AG10803 (cell line): ENCODE results near the gene EXOSC3.
"Not testable (repeated sequence)": the region's sequence is repeated elsewhere in the genome, so short reads cannot be mapped to it uniquely, and the experiment has no call there.

Experiments
- DNase-seq: peaks from one replicate; pipeline ENCODE4 v3.0.0; 2010; ENCODE audit warnings: low read depth
- H3K4me3 ChIP-seq: 2 replicates; pipeline ENCODE4 v1.5.1; 2011; ENCODE audit warnings: mild to moderate bottlenecking, low read length, control low read depth
- TF ChIP-seq, protein P1 (sequence below): conservative IDR thresholded peaks from 2 replicates; pipeline ENCODE4 v1.5.1; 2011; ENCODE audit warnings: mild to moderate bottlenecking, low read length, control low read depth, inconsistent platforms

The EXOSC3 gene

DNA sequence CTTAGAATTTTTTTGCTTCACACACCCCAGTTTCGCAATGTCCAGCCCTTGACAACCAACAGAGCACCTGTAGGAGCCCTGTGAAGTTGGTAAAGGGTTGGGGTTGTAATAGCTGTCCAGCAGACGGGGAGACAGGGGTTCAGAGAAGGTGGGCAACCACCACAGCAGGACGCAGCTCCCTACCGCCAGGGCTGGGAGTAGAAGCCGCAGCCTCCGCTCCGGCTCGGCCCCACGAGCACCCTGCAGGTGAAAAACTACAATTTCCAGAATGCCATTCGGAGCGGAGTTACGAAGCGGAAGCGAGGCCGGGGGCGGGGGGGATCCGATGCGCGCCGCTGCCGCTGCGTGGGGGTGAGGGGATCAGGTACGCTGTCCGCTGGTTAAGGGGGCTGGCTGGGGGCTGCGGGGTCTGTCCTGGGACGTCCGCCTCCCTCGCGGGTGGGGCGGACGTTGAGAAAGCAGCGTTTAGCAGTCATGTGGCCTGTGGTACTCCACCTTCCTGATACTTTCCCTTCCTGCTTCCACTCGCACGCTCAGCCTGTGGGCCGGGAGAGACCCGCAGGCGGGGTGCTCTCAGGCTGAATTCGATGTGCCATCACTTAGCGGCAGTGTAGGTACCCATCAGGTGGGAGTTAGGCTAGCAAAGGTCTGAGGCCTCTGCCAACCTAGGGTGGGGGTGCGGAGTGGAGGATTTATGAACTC lies 31.2 kb downstream of the EXOSC3 start, which contains the start of gene TRMT10B:
Gene TRMT10B, plus strand, starts transcription at position 317 of the 702 bp plus-strand sequence. CDS start 8,127 bp downstream, outside the sequence.
- DNase-seq: peak; percentile 62
- TF ChIP-seq, protein P1, sequence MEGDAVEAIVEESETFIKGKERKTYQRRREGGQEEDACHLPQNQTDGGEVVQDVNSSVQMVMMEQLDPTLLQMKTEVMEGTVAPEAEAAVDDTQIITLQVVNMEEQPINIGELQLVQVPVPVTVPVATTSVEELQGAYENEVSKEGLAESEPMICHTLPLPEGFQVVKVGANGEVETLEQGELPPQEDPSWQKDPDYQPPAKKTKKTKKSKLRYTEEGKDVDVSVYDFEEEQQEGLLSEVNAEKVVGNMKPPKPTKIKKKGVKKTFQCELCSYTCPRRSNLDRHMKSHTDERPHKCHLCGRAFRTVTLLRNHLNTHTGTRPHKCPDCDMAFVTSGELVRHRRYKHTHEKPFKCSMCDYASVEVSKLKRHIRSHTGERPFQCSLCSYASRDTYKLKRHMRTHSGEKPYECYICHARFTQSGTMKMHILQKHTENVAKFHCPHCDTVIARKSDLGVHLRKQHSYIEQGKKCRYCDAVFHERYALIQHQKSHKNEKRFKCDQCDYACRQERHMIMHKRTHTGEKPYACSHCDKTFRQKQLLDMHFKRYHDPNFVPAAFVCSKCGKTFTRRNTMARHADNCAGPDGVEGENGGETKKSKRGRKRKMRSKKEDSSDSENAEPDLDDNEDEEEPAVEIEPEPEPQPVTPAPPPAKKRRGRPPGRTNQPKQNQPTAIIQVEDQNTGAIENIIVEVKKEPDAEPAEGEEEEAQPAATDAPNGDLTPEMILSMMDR: 0 out of 2 replicates have a peak, but pooled peaks have one; percentile 5
- peak within 1 kb of the TSS; percentile 96 for H3K4me3 ChIP-seq

DNA sequence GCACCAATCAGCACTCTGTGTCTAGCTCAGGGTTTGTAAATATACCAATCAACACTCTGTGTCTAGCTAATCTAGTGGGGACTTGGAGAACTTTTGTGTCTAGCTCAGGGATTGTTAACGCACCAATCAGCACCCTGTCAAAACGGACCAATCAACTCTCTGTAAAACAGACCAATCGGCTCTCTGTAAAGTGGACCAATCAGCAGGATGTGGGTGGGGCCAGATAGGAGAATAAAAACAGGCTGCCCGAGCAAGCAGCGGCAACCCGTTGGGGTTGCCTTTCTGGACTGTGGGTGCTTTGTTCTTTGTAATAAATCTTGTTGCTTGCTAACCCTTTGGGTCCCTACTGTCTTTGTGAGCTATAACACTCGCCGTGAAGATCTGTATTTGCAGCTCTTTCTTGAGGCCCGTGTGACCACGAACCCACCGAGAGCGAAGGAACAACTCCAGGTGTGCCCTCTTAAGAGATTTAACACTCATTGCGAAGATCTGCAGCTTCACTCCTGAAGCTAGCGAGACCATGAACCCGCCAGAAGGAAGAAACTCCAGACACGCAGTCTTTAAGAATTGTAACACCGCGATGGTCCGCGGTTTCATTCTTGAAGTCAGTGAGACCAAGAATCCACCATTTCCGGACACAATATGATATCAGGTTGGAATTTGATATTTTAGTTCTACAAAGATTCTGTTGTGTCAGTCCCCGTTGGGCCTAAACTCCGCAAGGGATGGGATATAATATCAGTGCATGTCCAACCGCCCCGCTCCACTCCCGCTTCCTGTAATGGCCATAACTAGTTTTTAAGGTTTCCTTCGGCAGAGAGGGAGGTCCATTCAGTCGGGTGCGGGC lies 32.0 kb downstream of the EXOSC3 start:
- TF ChIP-seq, protein P1: no peak
- no peak for DNase-seq
- H3K4me3 ChIP-seq: peak overlapping the region; percentile 96

DNA sequence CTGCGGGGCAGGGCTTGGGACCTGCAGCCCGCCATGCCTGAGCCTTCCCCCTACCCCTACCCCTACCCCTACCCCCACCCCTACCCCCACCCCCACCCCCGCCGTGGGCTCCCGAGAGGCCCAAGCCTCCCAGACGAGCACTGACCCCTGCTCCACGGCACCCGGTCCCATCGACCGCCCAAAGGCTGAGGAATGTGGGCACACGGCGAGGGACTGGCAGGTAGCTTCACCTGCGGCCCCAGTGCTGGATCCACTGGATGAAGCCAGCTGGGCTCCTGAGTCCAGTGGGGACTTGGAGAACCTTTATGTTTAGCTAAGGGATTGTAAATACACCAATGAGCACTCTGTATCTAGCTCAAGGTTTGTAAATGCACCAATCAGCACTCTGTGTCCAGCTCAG lies 32.8 kb downstream of the EXOSC3 start:
- not testable (repeated sequence) for DNase-seq, H3K4me3 ChIP-seq

DNA sequence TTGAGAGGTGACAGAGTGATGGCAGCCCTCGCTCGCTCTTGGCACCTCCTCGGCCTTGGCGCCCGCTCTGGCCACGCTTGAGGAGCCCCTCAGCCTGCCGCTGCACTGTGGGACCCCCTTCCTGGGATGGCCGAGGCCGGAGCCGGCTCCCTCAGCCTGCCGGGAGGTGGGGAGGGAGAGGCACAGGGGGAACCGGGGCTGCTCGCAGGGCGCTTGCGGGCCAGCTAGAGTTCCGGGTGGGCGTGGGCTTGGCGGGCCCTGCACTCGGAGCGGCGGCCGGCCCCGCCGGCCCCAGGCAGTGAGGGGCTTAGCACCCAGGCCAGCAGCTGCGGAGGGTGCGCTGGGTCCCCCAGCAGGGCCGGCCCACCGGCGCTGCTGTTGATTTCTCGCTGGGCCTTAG lies 33.2 kb downstream of the EXOSC3 start:
- not testable (repeated sequence) for DNase-seq

DNA sequence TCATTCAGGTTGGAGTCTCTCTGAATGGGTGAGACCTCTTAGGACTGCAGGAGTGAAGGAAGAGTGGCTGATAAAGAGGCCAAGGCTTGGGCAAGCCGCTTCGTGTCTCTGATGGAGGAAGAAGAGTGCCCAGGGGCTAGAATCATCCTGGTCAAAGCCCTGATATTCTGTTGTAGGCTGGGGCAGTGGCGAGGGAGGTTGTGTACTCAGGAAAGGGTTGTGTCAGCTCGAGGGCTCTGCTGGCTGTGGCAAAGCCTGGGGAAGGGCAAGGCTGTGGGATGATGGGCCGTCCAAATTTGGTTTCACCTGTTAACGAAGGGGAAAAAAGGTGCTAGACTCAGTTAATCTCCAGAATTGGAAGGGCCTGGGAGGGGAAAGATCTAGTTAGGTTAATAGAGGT lies 33.7 kb downstream of the EXOSC3 start:
- TF ChIP-seq, protein P1: no peak
- H3K4me3 ChIP-seq: no peak overlapping the region
- no peak for DNase-seq

More for the DNA sequence above, 33.2 kb downstream of the EXOSC3 start:
- not testable (repeated sequence) for H3K4me3 ChIP-seq

DNA sequence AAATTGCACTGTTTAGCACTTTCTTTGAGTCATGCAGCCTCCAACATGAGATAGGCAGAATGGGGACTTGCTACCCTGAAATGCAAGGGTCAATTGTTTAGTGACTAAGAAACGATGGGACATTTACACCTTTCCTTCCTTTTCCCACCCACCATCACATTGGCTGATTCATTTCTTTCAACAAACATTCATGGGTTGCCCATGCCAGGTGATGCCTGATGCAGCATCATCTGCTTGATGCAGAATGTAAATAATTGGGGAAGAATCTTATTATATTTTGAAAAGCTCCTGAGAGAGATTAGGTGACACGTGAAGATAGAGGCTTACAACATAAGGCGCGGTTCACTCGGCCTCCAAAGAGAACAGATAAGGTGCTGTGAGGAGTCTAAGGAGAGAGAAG lies 35.7 kb downstream of the EXOSC3 start:
- DNase-seq: no peak
- H3K4me3 ChIP-seq: no peak overlapping the region
- TF ChIP-seq, protein P1: no peak

DNA sequence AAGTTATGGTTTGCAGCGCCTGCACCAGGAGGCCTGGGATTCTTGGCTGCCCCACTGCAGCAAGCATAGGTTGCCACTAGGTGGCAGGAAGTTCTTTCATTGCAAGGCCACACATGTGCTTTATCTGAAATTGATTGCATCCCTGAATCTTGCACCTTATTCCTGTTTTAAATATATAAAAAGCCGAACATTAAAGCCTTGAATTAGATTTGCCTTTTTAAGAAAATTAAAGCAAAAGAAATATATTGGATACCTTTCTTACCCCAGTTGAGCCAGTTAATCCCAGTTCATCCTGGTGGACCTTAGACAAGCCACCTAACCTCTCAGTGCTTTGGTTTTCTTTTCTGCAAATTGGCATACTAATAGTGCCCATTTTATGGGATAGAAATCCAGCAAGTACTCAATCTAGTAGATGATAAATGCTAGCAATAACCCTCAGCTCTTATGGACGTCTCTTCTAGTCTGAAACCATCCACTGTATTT lies 37.6 kb downstream of the EXOSC3 start:
- H3K4me3 ChIP-seq: no peak overlapping the region
- TF ChIP-seq, protein P1: peak; percentile 94
- DNase-seq: peak; percentile 67
